Measurements from ENCODE around the gene AFF3. TPM values are rescaled to one million over a fixed set of nuclear protein-coding genes. Genes with fewer than 3 reads are reported as not detected.

AFF3 gene
- total RNA-seq, 2 experiments from 2014 or later = 0.09 to 0.55 TPM

- no peaks in the 10 kb centered on the region for H3K4me1 Mint-ChIP-seq
- H3K9me3 Mint-ChIP-seq (ENCODE audit: low read depth) = no peaks in the 10 kb centered on the region
- CTCF ChIA-PET = no interaction called here
- H3K27me3 Mint-ChIP-seq = peaks cover 6% of the 10 kb centered on the region
- DNase-seq (no peak), ATAC-seq (no peak)
- H3K27ac Mint-ChIP-seq = no peak overlapping the region
- H3K36me3 Mint-ChIP-seq = no peaks in the 10 kb centered on the region
- no peak overlapping the region for H3K4me3 Mint-ChIP-seq
Measured at GRCh38 chr2:100046961-100047947, 95.1 kb downstream of the AFF3 start.

- no peaks in the 10 kb centered on the region for H3K9me3 Mint-ChIP-seq (ENCODE audit: low read depth)
- CTCF ChIA-PET = no interaction called here
- H3K4me3 Mint-ChIP-seq = no peak overlapping the region
- H3K36me3 Mint-ChIP-seq = no peaks in the 10 kb centered on the region
- no peak overlapping the region for H3K27ac Mint-ChIP-seq
- no peaks in the 10 kb centered on the region for H3K27me3 Mint-ChIP-seq
- no peaks in the 10 kb centered on the region for H3K4me1 Mint-ChIP-seq
- DNase-seq = no peak
- no peak for ATAC-seq
Measured at GRCh38 chr2:100045000-100045399, 97.4 kb downstream of the AFF3 start.

GRCh38 chr2:100043891-100044255 is 98.5 kb downstream of the AFF3 start:
- H3K27me3 Mint-ChIP-seq = no peaks in the 10 kb centered on the region
- H3K27ac Mint-ChIP-seq = no peak overlapping the region
- no peaks in the 10 kb centered on the region for H3K9me3 Mint-ChIP-seq (ENCODE audit: low read depth)
- H3K4me3 Mint-ChIP-seq = no peak overlapping the region
- H3K36me3 Mint-ChIP-seq = no peaks in the 10 kb centered on the region
- no peaks in the 10 kb centered on the region for H3K4me1 Mint-ChIP-seq
- DNase-seq (no peak), ATAC-seq (no peak)
- CTCF ChIA-PET = no interaction called here

DNA sequence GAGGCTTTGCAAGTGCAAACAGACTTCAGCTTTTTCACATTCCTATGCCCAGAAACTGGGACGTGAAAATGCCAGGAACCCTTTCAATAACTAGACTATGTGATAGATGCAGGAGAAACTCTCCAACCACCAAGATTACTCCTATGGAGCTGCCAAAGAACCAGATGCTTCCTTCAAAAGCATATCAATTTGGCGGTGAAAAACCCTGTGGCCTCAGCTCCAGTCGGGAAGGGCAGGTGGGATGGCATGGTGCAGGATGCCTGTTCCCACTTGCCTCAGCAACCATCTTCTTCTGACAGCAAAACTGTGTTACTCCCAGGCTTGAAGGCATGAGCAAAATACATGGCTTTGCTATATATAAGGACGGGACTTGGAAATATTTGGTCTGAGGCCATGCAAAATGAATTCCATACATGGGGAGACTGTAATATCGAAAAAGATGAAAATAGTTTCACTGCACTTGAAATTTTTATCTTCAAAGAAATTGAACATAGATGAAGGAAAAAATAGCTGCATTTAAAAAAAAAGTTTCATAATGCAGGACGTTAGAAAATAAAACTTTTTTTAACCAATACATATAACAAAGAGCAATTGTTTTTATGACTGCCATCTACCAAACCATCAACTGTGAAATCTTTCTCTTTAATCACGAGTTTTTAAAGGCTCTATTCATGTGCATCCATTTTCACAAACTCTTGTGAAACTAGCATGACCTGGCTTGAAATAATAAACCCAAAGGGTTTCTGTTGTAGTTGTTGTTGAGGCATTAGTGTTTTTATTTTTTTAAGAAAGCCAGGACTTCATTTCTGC is 99.1 kb downstream of the AFF3 start:
- ATAC-seq (no peak), DNase-seq (no peak)
- no peaks in the 10 kb centered on the region for H3K9me3 Mint-ChIP-seq (ENCODE audit: low read depth)
- H3K4me1 Mint-ChIP-seq = no peaks in the 10 kb centered on the region
- CTCF ChIA-PET = no interaction called here
- no peaks in the 10 kb centered on the region for H3K36me3 Mint-ChIP-seq
- H3K4me3 Mint-ChIP-seq = no peak overlapping the region
- H3K27ac Mint-ChIP-seq = no peak overlapping the region
- H3K27me3 Mint-ChIP-seq = no peaks in the 10 kb centered on the region

- Mint-ChIP-seq H3K27ac (no peak overlapping the region), H3K4me1 (no peaks in the 10 kb centered on the region), H3K36me3 (no peaks in the 10 kb centered on the region), H3K27me3 (no peaks in the 10 kb centered on the region), H3K9me3 (ENCODE audit: low read depth) (no peaks in the 10 kb centered on the region), H3K4me3 (no peak overlapping the region)
- DNase-seq (no peak), ATAC-seq (no peak)
- CTCF ChIA-PET = interaction anchor here (1.3 kb wide), 1 partner anchor 13 kb away, joined by 3 read pairs; no protein-coding TSS in a partner anchor
Measured at GRCh38 chr2:100042562-100042961, 99.8 kb downstream of the AFF3 start.

- no peaks in the 10 kb centered on the region for H3K36me3 Mint-ChIP-seq
- H3K9me3 Mint-ChIP-seq (ENCODE audit: low read depth) = no peaks in the 10 kb centered on the region
- no peaks in the 10 kb centered on the region for H3K4me1 Mint-ChIP-seq
- CTCF ChIA-PET = interaction anchor here (1.3 kb wide), 1 partner anchor 14 kb away, joined by 3 read pairs; no protein-coding TSS in a partner anchor
- no peak overlapping the region for H3K4me3 Mint-ChIP-seq
- DNase-seq (no peak), ATAC-seq (no peak)
- no peaks in the 10 kb centered on the region for H3K27me3 Mint-ChIP-seq
- no peak overlapping the region for H3K27ac Mint-ChIP-seq
Measured at GRCh38 chr2:100041946-100042345, 100.4 kb downstream of the AFF3 start.

- Mint-ChIP-seq H3K4me3 (no peak overlapping the region), H3K27ac (no peak overlapping the region), H3K27me3 (no peaks in the 10 kb centered on the region), H3K9me3 (ENCODE audit: low read depth) (no peaks in the 10 kb centered on the region), H3K36me3 (no peaks in the 10 kb centered on the region), H3K4me1 (no peaks in the 10 kb centered on the region)
- CTCF ChIA-PET = interaction anchor here (1.3 kb wide), 1 partner anchor 15 kb away, joined by 3 read pairs; no protein-coding TSS in a partner anchor
- no peak for DNase-seq
- ATAC-seq = no peak
Measured at GRCh38 chr2:100041385-100041784, 101.0 kb downstream of the AFF3 start.

- CTCF ChIA-PET = no interaction called here
- H3K36me3 Mint-ChIP-seq = no peaks in the 10 kb centered on the region
- ATAC-seq = no peak
- H3K9me3 Mint-ChIP-seq (ENCODE audit: low read depth) = no peaks in the 10 kb centered on the region
- H3K27ac Mint-ChIP-seq = no peak overlapping the region
- H3K27me3 Mint-ChIP-seq = no peaks in the 10 kb centered on the region
- no peak overlapping the region for H3K4me3 Mint-ChIP-seq
- H3K4me1 Mint-ChIP-seq = no peaks in the 10 kb centered on the region
- DNase-seq = no peak
Measured at GRCh38 chr2:100040906-100041305, 101.5 kb downstream of the AFF3 start.

GRCh38 chr2:100039291-100039980 is 103.0 kb downstream of the AFF3 start:
- H3K4me1 Mint-ChIP-seq = no peaks in the 10 kb centered on the region
- ATAC-seq (no peak), DNase-seq (no peak)
- CTCF ChIA-PET = no interaction called here
- H3K4me3 Mint-ChIP-seq = no peak overlapping the region
- no peaks in the 10 kb centered on the region for H3K36me3 Mint-ChIP-seq
- no peak overlapping the region for H3K27ac Mint-ChIP-seq
- H3K9me3 Mint-ChIP-seq (ENCODE audit: low read depth) = no peaks in the 10 kb centered on the region
- H3K27me3 Mint-ChIP-seq = peaks cover 4% of the 10 kb centered on the region

GRCh38 chr2:100038011-100038410 is 104.4 kb downstream of the AFF3 start:
- H3K27ac Mint-ChIP-seq = no peak overlapping the region
- H3K4me3 Mint-ChIP-seq = no peak overlapping the region
- peaks cover 4% of the 10 kb centered on the region for H3K27me3 Mint-ChIP-seq
- ATAC-seq (no peak), DNase-seq (no peak)
- no peaks in the 10 kb centered on the region for H3K4me1 Mint-ChIP-seq
- no peaks in the 10 kb centered on the region for H3K9me3 Mint-ChIP-seq (ENCODE audit: low read depth)
- CTCF ChIA-PET = no interaction called here
- H3K36me3 Mint-ChIP-seq = no peaks in the 10 kb centered on the region

DNA sequence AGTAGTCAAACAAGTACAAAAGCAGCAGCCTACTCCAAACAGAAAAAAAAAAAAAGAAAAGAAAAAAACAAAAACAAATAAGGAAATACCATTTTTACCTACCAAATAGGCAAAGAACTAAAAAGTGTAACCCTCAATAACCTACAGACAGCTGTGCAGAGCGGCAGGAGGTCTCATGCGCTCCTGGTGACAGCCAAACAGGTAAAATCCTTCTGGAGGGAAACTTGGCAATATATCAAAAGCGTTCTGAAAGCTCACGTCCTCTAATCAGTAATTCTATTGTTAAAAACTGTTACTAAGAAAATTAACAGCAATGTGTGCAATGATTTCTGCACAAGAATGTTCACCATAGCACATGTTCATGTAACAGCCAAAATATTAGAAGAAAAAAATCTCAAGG is 105.6 kb downstream of the AFF3 start:
- no peaks in the 10 kb centered on the region for H3K9me3 Mint-ChIP-seq (ENCODE audit: low read depth)
- H3K36me3 Mint-ChIP-seq = no peaks in the 10 kb centered on the region
- DNase-seq (no peak), ATAC-seq (no peak)
- CTCF ChIA-PET = no interaction called here
- no peak overlapping the region for H3K4me3 Mint-ChIP-seq
- no peak overlapping the region for H3K27ac Mint-ChIP-seq
- peaks cover 4% of the 10 kb centered on the region for H3K27me3 Mint-ChIP-seq
- H3K4me1 Mint-ChIP-seq = no peaks in the 10 kb centered on the region

DNA sequence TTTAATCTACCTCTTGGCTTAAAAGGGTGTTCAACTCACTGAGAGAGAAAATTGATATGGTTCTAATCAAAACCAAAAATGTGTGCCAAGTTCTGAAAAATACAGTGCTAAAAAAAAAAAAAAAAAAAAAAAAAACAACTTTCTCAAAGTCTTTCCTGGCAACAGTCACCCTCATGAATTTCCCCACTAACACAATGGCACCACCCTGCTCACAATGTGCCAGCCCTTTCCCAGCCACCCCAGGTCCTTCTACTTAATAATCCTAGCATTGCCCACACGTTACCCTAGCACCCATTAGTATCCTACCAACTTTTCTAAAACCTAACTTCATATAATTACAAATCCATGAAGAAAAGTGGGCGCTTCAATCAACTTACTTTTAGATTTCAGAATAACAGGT is 106.4 kb downstream of the AFF3 start:
- no peak overlapping the region for H3K4me3 Mint-ChIP-seq
- H3K9me3 Mint-ChIP-seq (ENCODE audit: low read depth) = no peaks in the 10 kb centered on the region
- no peak overlapping the region for H3K27ac Mint-ChIP-seq
- no peaks in the 10 kb centered on the region for H3K36me3 Mint-ChIP-seq
- H3K27me3 Mint-ChIP-seq = peaks cover 4% of the 10 kb centered on the region
- DNase-seq = no peak
- no peak for ATAC-seq
- CTCF ChIA-PET = no interaction called here
- no peaks in the 10 kb centered on the region for H3K4me1 Mint-ChIP-seq

GRCh38 chr2:100034431-100034830 is 108.0 kb downstream of the AFF3 start:
- Mint-ChIP-seq H3K36me3 (no peaks in the 10 kb centered on the region), H3K9me3 (ENCODE audit: low read depth) (no peaks in the 10 kb centered on the region), H3K4me3 (no peak overlapping the region), H3K27ac (no peak overlapping the region), H3K27me3 (peaks cover 4% of the 10 kb centered on the region), H3K4me1 (no peaks in the 10 kb centered on the region)
- DNase-seq (no peak), ATAC-seq (no peak)
- CTCF ChIA-PET = no interaction called here
